GM10266 (cell line): ENCODE measurements around the gene TEX51.

Source experiments
- DNase-seq: peaks from one replicate; pipeline ENCODE4 v3.0.0; 2012; ENCODE audit errors: extremely low spot score
- TF ChIP-seq, protein P1 (sequence below): IDR thresholded peaks from 2 replicates; pipeline ENCODE4 v1.5.1; 2012; ENCODE audit warnings: mild to moderate bottlenecking, low read depth; ENCODE audit not compliant: control insufficient read depth, insufficient read depth; ENCODE audit errors: missing control alignments

TEX51 gene

DNA sequence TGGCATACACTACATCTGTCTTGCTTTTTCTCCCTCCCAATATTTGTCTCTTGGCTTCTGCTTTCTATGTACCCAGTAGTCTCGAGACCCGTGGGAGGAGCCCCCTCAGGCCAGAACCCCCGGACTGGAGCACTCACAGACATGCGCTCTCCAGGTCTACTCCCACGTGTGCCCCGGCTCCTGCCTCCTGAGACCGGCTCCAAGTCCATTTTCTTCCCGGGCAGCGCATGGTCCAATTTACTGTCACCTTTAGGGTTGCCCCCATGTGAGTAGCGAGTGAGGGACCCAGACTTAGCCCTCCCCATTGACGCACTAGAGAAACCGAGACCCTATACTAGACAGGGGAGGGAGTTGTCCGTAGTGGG, 11.8 kb upstream of the TEX51 start:
- no peak for DNase-seq
- TF ChIP-seq, protein P1, sequence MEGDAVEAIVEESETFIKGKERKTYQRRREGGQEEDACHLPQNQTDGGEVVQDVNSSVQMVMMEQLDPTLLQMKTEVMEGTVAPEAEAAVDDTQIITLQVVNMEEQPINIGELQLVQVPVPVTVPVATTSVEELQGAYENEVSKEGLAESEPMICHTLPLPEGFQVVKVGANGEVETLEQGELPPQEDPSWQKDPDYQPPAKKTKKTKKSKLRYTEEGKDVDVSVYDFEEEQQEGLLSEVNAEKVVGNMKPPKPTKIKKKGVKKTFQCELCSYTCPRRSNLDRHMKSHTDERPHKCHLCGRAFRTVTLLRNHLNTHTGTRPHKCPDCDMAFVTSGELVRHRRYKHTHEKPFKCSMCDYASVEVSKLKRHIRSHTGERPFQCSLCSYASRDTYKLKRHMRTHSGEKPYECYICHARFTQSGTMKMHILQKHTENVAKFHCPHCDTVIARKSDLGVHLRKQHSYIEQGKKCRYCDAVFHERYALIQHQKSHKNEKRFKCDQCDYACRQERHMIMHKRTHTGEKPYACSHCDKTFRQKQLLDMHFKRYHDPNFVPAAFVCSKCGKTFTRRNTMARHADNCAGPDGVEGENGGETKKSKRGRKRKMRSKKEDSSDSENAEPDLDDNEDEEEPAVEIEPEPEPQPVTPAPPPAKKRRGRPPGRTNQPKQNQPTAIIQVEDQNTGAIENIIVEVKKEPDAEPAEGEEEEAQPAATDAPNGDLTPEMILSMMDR: no peak

GRCh38 chr2:126887506-126887905, 11.2 kb upstream of the TEX51 start:
- TF ChIP-seq, protein P1: no peak
- no peak for DNase-seq

DNA sequence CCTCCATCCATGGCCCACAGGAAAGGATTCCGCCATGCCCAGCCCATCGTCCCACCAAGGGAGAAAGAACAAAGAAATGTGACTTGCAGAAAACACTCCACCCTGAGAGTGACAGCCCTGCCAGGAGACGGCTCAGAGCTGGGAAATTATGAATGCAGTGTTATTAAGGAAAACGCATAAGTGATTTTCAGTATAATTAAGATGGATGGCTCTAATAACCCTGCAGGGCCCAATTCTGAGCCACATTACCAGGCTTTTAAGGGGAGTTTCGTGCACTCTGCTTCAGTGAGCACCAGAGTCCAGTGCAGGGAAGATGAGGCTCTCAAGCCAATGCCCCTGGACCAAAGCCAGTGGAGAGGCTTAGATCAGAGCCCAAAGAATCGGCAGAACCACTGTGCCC, 10.6 kb upstream of the TEX51 start:
- TF ChIP-seq, protein P1: no peak
- no peak for DNase-seq

DNA sequence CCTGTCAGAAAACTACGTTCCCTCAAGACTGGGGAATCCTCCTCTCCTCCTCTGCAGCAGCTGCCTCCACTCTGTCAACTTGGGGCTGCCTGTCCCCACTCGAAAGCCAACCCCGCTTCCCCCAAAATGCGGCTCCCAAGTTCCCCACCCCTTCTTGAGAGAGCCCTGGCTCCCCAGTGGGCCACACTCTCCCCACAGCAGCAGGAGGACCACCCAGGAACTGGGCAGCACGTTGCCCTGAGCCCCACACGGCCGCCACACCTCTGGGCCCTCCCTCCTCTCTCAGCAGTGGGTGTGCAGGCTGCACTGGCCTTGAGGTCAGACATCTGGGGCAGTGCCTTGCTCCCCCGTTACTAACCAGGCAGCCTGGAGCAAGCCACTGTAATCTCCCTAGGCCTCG, 9.6 kb upstream of the TEX51 start:
- no peak for DNase-seq
- TF ChIP-seq, protein P1: no peak

- TF ChIP-seq, protein P1: no peak
- no peak for DNase-seq
These were observed 9.1 kb upstream of the TEX51 start for GRCh38 chr2:126889496-126890135.

DNA sequence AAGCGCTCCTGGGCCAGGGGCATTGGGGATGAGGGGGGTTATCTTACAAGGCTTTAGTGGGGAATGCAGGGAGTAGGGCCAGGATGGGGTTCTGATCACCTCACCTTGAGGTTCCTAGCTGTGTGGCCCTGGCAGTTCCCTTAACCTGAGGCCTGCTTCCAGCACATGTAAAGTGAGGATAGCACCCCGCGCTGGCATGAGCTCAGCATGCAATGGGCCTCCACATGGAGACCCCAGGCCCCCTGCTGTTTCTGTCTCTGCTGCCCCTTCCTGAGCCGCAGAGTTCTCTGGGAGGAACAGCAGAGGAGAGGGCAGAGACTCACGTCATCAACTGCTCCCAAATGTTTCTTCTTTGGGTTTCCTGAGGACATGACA, 8.6 kb upstream of the TEX51 start:
- TF ChIP-seq, protein P1: no peak
- no peak for DNase-seq

- no peak for DNase-seq
- TF ChIP-seq, protein P1: no peak
These were observed 7.9 kb upstream of the TEX51 start for GRCh38 chr2:126890551-126891450.
